Right lung (tissue), 5 donors: ENCODE data around the gene MUC13. TPM values are rescaled to one million over a fixed set of nuclear protein-coding genes. Genes with fewer than 3 reads are reported as not detected.

Source experiments
- DNase-seq, 2 donors: peaks; one replicate each; pipeline ENCODE4 v3.0.0-alpha.2; 2013
- polyA plus RNA-seq, 5 donors: library from polyadenylated mRNA; unstranded; fragments of 120-200 nt; gene quantifications; one replicate each; pipeline versions ENCODE4 v1.2.1 to v1.2.3, GENCODE V29; 2013; ENCODE audit warnings: inconsistent platforms in 1 of 5, low replicate concordance in 1 of 5; ENCODE audit not compliant: insufficient read length in 5 of 5, insufficient read depth in 1 of 5

Gene MUC13
- polyA plus RNA-seq, 5 donors, result 0.09 to 0.44 TPM; not detected in 3

- no peak for DNase-seq
Measured at GRCh38 chr3:124896824-124897526, 37.6 kb downstream of the MUC13 start.

GRCh38 chr3:124895756-124896155 is 38.8 kb downstream of the MUC13 start:
- DNase-seq, result no peak

GRCh38 chr3:124893526-124893925 is 41.0 kb downstream of the MUC13 start:
- DNase-seq, result no peak

GRCh38 chr3:124890573-124891190 is 43.9 kb downstream of the MUC13 start:
- DNase-seq, result no peak

- DNase-seq, result no peak
Measured at GRCh38 chr3:124888482-124889441, 45.8 kb downstream of the MUC13 start.

- DNase-seq, result no peak
Measured at GRCh38 chr3:124887932-124888298, 46.6 kb downstream of the MUC13 start.

GRCh38 chr3:124887177-124887931 is 47.2 kb downstream of the MUC13 start, which contains the start of gene ITGB5:
ITGB5 (minus strand) TSS chr3:124887365; CDS start chr3:124887000, 365 bp downstream.
- DNase-seq, result peak; percentile 68 to 73

GRCh38 chr3:124886168-124887056 is 48.1 kb downstream of the MUC13 start:
- DNase-seq, result peak; percentile 37 to 43

- DNase-seq, result no peak
Measured at GRCh38 chr3:124885466-124886167, 48.9 kb downstream of the MUC13 start.

GRCh38 chr3:124884474-124885101 is 50.0 kb downstream of the MUC13 start:
- no peak for DNase-seq

GRCh38 chr3:124883766-124884473 is 50.6 kb downstream of the MUC13 start:
- no peak for DNase-seq

GRCh38 chr3:124882816-124883747 is 51.5 kb downstream of the MUC13 start:
- DNase-seq, result no peak

- DNase-seq, result no peak
Measured at GRCh38 chr3:124881976-124882697, 52.4 kb downstream of the MUC13 start.

GRCh38 chr3:124879337-124879680 is 55.2 kb downstream of the MUC13 start:
- no peak for DNase-seq

GRCh38 chr3:124878561-124879336 is 55.8 kb downstream of the MUC13 start:
- DNase-seq, result no peak

GRCh38 chr3:124877674-124878073 is 56.9 kb downstream of the MUC13 start:
- DNase-seq, result no peak
